GM21786 (cell line): ENCODE measurements around the gene RAB42.
"Not testable (repeated sequence)": the region's sequence is repeated elsewhere in the genome, so short reads cannot be mapped to it uniquely, and the experiment has no call there.

ENCODE experiments used
- ATAC-seq: cut with Tn5 transposase; IDR thresholded peaks from one replicate; pipeline ENCODE4 v1.9.1; 2021; ENCODE audit not compliant: unreplicated experiment

Gene RAB42

GRCh38 chr1:28582248-28582615, 9.8 kb upstream of the RAB42 start:
- no peak for ATAC-seq

GRCh38 chr1:28586585-28587391, 5.3 kb upstream of the RAB42 start:
- not testable (repeated sequence) for ATAC-seq

- ATAC-seq: no peak
These were observed 431 bp downstream of the RAB42 start for GRCh38 chr1:28592321-28593071.

GRCh38 chr1:28593988-28594356, 1.9 kb downstream of the RAB42 start:
- not testable (repeated sequence) for ATAC-seq

- ATAC-seq: not testable (repeated sequence)
These were observed 2.8 kb downstream of the RAB42 start for GRCh38 chr1:28594686-28595411.

GRCh38 chr1:28595412-28596191, 3.5 kb downstream of the RAB42 start:
- ATAC-seq: no peak

GRCh38 chr1:28596276-28596675, 4.2 kb downstream of the RAB42 start:
- ATAC-seq: not testable (repeated sequence)

- no peak for ATAC-seq
These were observed 9.6 kb downstream of the RAB42 start for GRCh38 chr1:28601696-28602095.

- ATAC-seq: no peak
These were observed 10.7 kb downstream of the RAB42 start for GRCh38 chr1:28602536-28603439.

GRCh38 chr1:28604411-28604810, 12.3 kb downstream of the RAB42 start:
- ATAC-seq: no peak

GRCh38 chr1:28604962-28605361, 12.9 kb downstream of the RAB42 start:
- ATAC-seq: no peak

GRCh38 chr1:28606771-28607170, 14.7 kb downstream of the RAB42 start:
- ATAC-seq: no peak

GRCh38 chr1:28613175-28613574, 21.1 kb downstream of the RAB42 start:
- no peak for ATAC-seq

- ATAC-seq: no peak
These were observed 39.6 kb downstream of the RAB42 start for GRCh38 chr1:28631713-28632112.

- ATAC-seq: no peak
These were observed 40.5 kb downstream of the RAB42 start for GRCh38 chr1:28632560-28632959.

GRCh38 chr1:28640766-28641165, 48.7 kb downstream of the RAB42 start:
- no peak for ATAC-seq

- ATAC-seq: peak; percentile 5
These were observed 50.2 kb downstream of the RAB42 start for GRCh38 chr1:28642056-28642846.

- peak; percentile 75 for ATAC-seq
These were observed 51.0 kb downstream of the RAB42 start, which contains the start of gene TAF12 for GRCh38 chr1:28642847-28643635. TSS of gene TAF12 (minus strand) at chr1:28643067. CDS start at chr1:28622081, 20,986 bp downstream.
